Adrenal gland (tissue), 5 donors: ENCODE results near the gene TAF7.

Experiments
- POLR2A ChIP-seq, 2 donors: fragments of 450-650 bp; IDR thresholded peaks; one replicate each; pipeline ENCODE4 v1.6.1; 2017; ENCODE audit warnings: antibody characterized with exemption in 2 of 2, mild to moderate bottlenecking in 2 of 2, moderate library complexity in 1 of 2
- TF ChIP-seq, protein P1 (sequence below), 6 experiments: fragments of 450-650 bp in 4 of 6; fragments of 200-600 bp in 2 of 6; sonication (generic) in 1 of 6; IDR thresholded peaks; 1 replicate in 5 of 6; 2 replicates in 1 of 6; pipeline versions ENCODE4 v1.5.1 to v1.8.0; 2016 to 2021; ENCODE audit warnings: antibody characterized with exemption in 6 of 6, mild to moderate bottlenecking in 2 of 6, moderate library complexity in 1 of 6
- donor health status: DM: no; HTN: no; CAD: no.

GRCh38 chr5:141313711-141314110 lies 6.9 kb downstream of the TAF7 start:
- TF ChIP-seq, protein P1, sequence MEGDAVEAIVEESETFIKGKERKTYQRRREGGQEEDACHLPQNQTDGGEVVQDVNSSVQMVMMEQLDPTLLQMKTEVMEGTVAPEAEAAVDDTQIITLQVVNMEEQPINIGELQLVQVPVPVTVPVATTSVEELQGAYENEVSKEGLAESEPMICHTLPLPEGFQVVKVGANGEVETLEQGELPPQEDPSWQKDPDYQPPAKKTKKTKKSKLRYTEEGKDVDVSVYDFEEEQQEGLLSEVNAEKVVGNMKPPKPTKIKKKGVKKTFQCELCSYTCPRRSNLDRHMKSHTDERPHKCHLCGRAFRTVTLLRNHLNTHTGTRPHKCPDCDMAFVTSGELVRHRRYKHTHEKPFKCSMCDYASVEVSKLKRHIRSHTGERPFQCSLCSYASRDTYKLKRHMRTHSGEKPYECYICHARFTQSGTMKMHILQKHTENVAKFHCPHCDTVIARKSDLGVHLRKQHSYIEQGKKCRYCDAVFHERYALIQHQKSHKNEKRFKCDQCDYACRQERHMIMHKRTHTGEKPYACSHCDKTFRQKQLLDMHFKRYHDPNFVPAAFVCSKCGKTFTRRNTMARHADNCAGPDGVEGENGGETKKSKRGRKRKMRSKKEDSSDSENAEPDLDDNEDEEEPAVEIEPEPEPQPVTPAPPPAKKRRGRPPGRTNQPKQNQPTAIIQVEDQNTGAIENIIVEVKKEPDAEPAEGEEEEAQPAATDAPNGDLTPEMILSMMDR (IDR thresholded peaks at IDR 0.05): no peak
- TF ChIP-seq POLR2A (IDR thresholded peaks at IDR 0.05): no peak
